Kidney (tissue), 14 donors: ENCODE measurements around the gene ATF7. TPM values are rescaled to one million over a fixed set of nuclear protein-coding genes. Genes with fewer than 3 reads are reported as not detected.

Experiments
- DNase-seq, 5 donors: peaks; one replicate each; pipeline ENCODE4 v3.0.0-alpha.2; 2013 to 2020
- FAIRE-seq: peaks from 2 replicates; lab custom pipeline; 2012; peaks lifted over from hg19 to GRCh38; lab: Jason Lieb, UNC
- H3K27ac ChIP-seq, 2 donors: one replicate each; pipeline ENCODE4 v1.7.0; 2013; ENCODE audit warnings: low read depth in 2 of 2, low read length in 2 of 2, inconsistent platforms in 1 of 2
- H3K27me3 ChIP-seq: one replicate; pipeline ENCODE4 v1.7.1; 2013; ENCODE audit warnings: low read length, inconsistent platforms; ENCODE audit not compliant: control insufficient read depth, insufficient read depth
- H3K36me3 ChIP-seq, 3 donors: one replicate each; pipeline versions ENCODE4 v1.7.0 to v1.7.1; 2013; ENCODE audit warnings: low read length in 3 of 3, control low read depth in 1 of 3, inconsistent platforms in 1 of 3; ENCODE audit not compliant: insufficient read depth in 3 of 3, control insufficient read depth in 2 of 3
- H3K4me1 ChIP-seq, 3 donors: one replicate each; pipeline versions ENCODE4 v1.7.0 to v1.7.1; 2013; ENCODE audit warnings: low read length in 3 of 3, inconsistent platforms in 1 of 3, low read depth in 1 of 3; ENCODE audit not compliant: control insufficient read depth in 2 of 3, insufficient read depth in 2 of 3
- H3K4me3 ChIP-seq, 3 donors: one replicate each; pipeline versions ENCODE4 v1.7.0 to v1.8.1; 2013; ENCODE audit warnings: low read length in 3 of 3, control low read depth in 1 of 3, inconsistent platforms in 1 of 3
- H3K9ac ChIP-seq, 3 donors: one replicate each; pipeline versions ENCODE4 v1.7.0 to v1.7.1; 2013; ENCODE audit warnings: low read length in 3 of 3, control low read depth in 1 of 3, inconsistent platforms in 1 of 3
- H3K9me3 ChIP-seq, 3 donors: one replicate each; pipeline versions ENCODE4 v1.7.0 to v1.7.1; 2013; ENCODE audit warnings: low read length in 3 of 3, control low read depth in 1 of 3, inconsistent platforms in 1 of 3; ENCODE audit not compliant: control insufficient read depth in 2 of 3, insufficient read depth in 1 of 3
- CTCF ChIP-seq: IDR thresholded peaks from 3 replicates; pipeline ENCODE4 v1.5.1; 2012; ENCODE audit warnings: mild to moderate bottlenecking, moderate library complexity, borderline replicate concordance; ENCODE audit not compliant: insufficient read depth; ENCODE audit errors: extremely low read depth
- intact Hi-C: fragments of 100-400 bp; cut with DNase I; formaldehyde crosslinking; loops from one replicate; pipeline ENCODE4 v1.11.1; 2022
- polyA plus RNA-seq: library from polyadenylated mRNA; stranded (reverse); fragments of 350-450 nt; fragmentation: Illumina TruSeq; extraction: RNeasy Lipid Tissue Mini Kit (QIAGEN cat#74804); gene quantifications from one replicate; pipeline ENCODE4 v1.2.3, GENCODE V29; 2014; ENCODE audit warnings: low read depth, low replicate concordance; ENCODE audit not compliant: insufficient read depth
- total RNA-seq: library from RNA; stranded (reverse); fragmentation: NEBNext Ultra II Directional; extraction: Animal tissue kit (Norgen Biotek cat#: 25700); gene quantifications from one replicate; pipeline ENCODE4 v1.2.1, GENCODE V29; 2021
- donor health status: control.
- donor health status: control.
- donor health status: control.
- donor health status: control.
- donor health status: control.
- donor health status: DM: yes; HTN: yes; CAD: no.
- donor health status: Normal renal cell carcinoma (clear cell type).

Gene ATF7
- total and polyA plus RNA-seq, 2 donors from 2014 or later, result 16.2 to 54.7 TPM

GRCh38 chr12:53602176-53602864 is 23.9 kb downstream of the ATF7 start:
- no peak for FAIRE-seq
- no peak overlapping the region for H3K27ac ChIP-seq

DNA sequence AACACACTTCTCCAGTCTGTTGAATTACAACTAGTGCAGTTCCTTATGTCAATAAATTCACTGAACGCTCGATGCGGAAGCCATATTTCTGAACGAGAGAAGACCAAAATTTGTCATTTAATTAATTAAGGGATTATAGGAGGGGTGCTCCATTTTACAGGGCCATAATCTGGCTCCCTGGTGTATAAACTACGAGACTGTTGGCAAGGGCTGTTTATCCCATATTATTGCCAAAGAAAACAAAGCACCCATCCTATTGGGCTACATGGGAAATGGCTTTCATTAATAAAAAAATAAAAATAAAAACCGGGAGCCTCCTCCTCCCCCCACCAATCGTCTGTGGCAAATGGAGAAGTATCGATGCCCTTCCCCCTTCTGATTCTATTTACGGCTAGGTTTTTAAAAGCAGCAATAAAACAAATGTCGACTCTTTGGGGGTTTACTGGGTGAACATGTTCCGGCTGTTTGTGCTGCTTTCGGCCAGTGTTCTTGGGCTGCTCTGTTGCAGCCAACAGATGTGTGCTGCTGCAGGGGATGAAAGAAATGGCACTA is 24.8 kb downstream of the ATF7 start:
- H3K9me3 ChIP-seq, result no peaks in the 10 kb centered on the region
- H3K4me3 ChIP-seq, result peak overlapping the region in 1 of 3 donors; percentile 22
- peak in 4 of 5 donors; percentile 24 to 89 (median 52) for DNase-seq
- TF ChIP-seq CTCF, result no peak
- no peak for FAIRE-seq
- H3K36me3 ChIP-seq, result peaks cover 0 to 2% (median 0%) of the 10 kb centered on the region in 3 donors
- intact Hi-C loops, result no loop called here
- no peak overlapping the region for H3K9ac ChIP-seq
- H3K27me3 ChIP-seq, result no peaks in the 10 kb centered on the region
- H3K4me1 ChIP-seq, result peaks cover 4% of the 10 kb centered on the region in 3 donors
- no peak overlapping the region for H3K27ac ChIP-seq

More at GRCh38 chr12:53602176-53602864, 23.9 kb downstream of the ATF7 start:
- no peaks in the 10 kb centered on the region for H3K9me3 ChIP-seq
- no peaks in the 10 kb centered on the region for H3K27me3 ChIP-seq
- intact Hi-C loops, result no loop called here
- no peak for DNase-seq
- no peak overlapping the region for H3K4me3 ChIP-seq
- peaks cover 0 to 2% (median 0%) of the 10 kb centered on the region in 3 donors for H3K36me3 ChIP-seq
- TF ChIP-seq CTCF, result no peak
- no peak overlapping the region for H3K9ac ChIP-seq
- H3K4me1 ChIP-seq, result peaks cover 0 to 4% (median under 1%) of the 10 kb centered on the region in 3 donors

DNA sequence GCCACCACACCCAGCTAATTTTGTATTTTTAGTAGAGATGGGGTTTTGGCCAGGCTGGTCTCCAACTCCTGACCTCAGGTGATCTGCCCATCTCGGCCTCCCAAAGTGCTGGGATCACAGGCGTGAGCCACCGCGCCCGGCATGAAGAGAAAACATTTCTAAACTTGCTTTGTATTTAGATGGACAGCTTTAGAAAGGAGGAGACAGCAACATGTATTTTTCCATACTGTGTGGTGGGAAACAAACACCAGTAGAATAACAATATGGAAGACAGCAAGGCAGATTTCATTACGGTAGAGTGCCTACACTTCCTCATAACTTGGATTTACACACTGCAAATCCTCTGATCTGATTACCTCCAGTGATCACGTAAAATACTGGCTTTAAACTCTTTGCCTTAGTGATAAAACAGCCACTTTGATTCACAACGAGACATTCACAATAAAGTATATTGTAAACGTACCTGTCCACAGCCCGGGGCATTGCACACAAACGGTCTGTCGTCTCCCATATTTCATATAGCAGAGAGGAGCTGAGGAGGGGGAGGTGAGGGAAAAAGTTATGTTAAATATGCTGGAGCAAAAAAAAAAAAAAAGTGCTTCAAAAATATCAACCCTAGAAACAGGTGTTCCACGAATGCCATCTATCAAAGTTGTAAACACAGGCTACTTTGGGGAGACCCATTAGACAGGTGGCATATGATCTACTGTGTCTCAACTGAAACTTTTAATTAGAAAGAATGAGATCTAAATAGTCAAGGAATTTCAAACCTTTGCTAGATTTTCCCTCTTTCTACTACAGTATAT is 25.5 kb downstream of the ATF7 start:
- Histone ChIP-seq H3K27me3 (no peaks in the 10 kb centered on the region), H3K9me3 (no peaks in the 10 kb centered on the region), H3K9ac (no peak overlapping the region), H3K27ac (no peak overlapping the region), H3K4me3 (no peak overlapping the region), H3K36me3 (peaks cover 0 to 2% (median 0%) of the 10 kb centered on the region in 3 donors), H3K4me1 (peaks cover 4% of the 10 kb centered on the region in 3 donors)
- FAIRE-seq (no peak), DNase-seq (peak in 1 of 5 donors; percentile 46)
- intact Hi-C loops, result no loop called here
- TF ChIP-seq CTCF, result no peak
